HepG2 (cell line): Measurements from ENCODE around the gene KIAA1755. TPM values are rescaled to one million over a fixed set of nuclear protein-coding genes. Genes with fewer than 3 reads are reported as not detected.

ENCODE experiments used
- ATAC-seq: fragments of 200-7000 bp; cut with Tn5 transposase; 3 replicates; pipeline ENCODE4 v1.9.1; 2020; ENCODE audit warnings: mild to moderate bottlenecking, moderate library complexity
- BruUV-seq: library from RNA; stranded (reverse); fragments of 400-500 nt; replicated peaks from 2 replicates; lab custom pipeline; 2021; lab: Mats Ljungman, UMichigan
- CTCF ChIA-PET: fragments of 300-600 bp; formaldehyde crosslinking; extraction: SDS; loops from one replicate; lab custom pipeline; 2021; ENCODE audit warnings: low total read pairs, inconsistent platforms, low intra/inter-chr PET ratio; lab: Yijun Ruan, JAX
- POLR2A ChIA-PET: fragments of 350-600 bp; sonication (Branson Sonifier 250); formaldehyde crosslinking; loops from one replicate; lab custom pipeline; 2020; ENCODE audit warnings: antibody characterized with exemption, inconsistent platforms; lab: Yijun Ruan, JAX
- DNase-seq: peaks from one replicate; pipeline ENCODE4 v3.0.0-alpha.2; 2015; ENCODE audit warnings: low spot score
- FAIRE-seq: peaks from 3 replicates; lab custom pipeline; 2011; peaks lifted over from hg19 to GRCh38; lab: Jason Lieb, UNC
- H2AFZ ChIP-seq: one replicate; pipeline ENCODE4 v1.6.1; 2011; ENCODE audit warnings: low read length, inconsistent platforms
- H3K27ac ChIP-seq: fragments of 300-600 bp; 3 replicates; pipeline ENCODE4 v1.8.0; 2011; ENCODE audit warnings: mixed run types, mild to moderate bottlenecking, mixed read lengths, low read length, inconsistent platforms; ENCODE audit not compliant: insufficient read depth; ENCODE audit errors: extremely low read length
- H3K27me3 ChIP-seq, 2 experiments: fragments of 200-600 bp in 1 of 2; 2 replicates in 1 of 2; 3 replicates in 1 of 2; pipeline versions ENCODE4 v1.6.0 to v1.8.0; 2011; ENCODE audit warnings: low read length in 2 of 2, mild to moderate bottlenecking in 2 of 2, moderate library complexity in 2 of 2, inconsistent platforms in 1 of 2; ENCODE audit not compliant: insufficient read depth in 2 of 2, control insufficient read depth in 1 of 2
- H3K36me3 ChIP-seq, 2 experiments: fragments of 200-600 bp in 1 of 2; replicated peaks in 1 of 2; 2 replicates in 1 of 2; 3 replicates in 1 of 2; pipeline versions ENCODE4 v1.5.1 to v1.8.0; 2011; ENCODE audit warnings: low read length in 2 of 2, inconsistent platforms in 1 of 2; ENCODE audit not compliant: insufficient read depth in 2 of 2, control insufficient read depth in 1 of 2
- H3K4me1 ChIP-seq: 2 replicates; pipeline ENCODE4 v1.5.1; 2012; ENCODE audit warnings: low read length, inconsistent platforms; ENCODE audit not compliant: insufficient read depth
- H3K4me2 ChIP-seq: 2 replicates; pipeline ENCODE4 v1.6.0; 2011; ENCODE audit warnings: low read depth, low read length, inconsistent platforms
- H3K4me3 ChIP-seq, 3 experiments: fragments of 200-600 bp in 1 of 3; sonication (generic), shearing (Covaris generic) in 1 of 3; replicated peaks in 1 of 3; 2 replicates each; pipeline ENCODE4 v1.5.1; 2011 to 2016; ENCODE audit warnings: low read length in 3 of 3, inconsistent platforms in 2 of 3, low read depth in 2 of 3, mild to moderate bottlenecking in 2 of 3, control low read depth in 1 of 3, mixed read lengths in 1 of 3; ENCODE audit not compliant: insufficient read depth in 1 of 3
- H3K79me2 ChIP-seq: one replicate; pipeline ENCODE4 v1.6.1; 2011; ENCODE audit warnings: low read length, inconsistent platforms; ENCODE audit not compliant: insufficient read depth
- H3K9ac ChIP-seq: 2 replicates; pipeline ENCODE4 v1.6.0; 2011; ENCODE audit warnings: mild to moderate bottlenecking, low read depth, low read length, inconsistent platforms; ENCODE audit not compliant: insufficient read depth
- H3K9me3 ChIP-seq: 2 replicates; pipeline ENCODE4 v1.5.1; 2012; ENCODE audit warnings: mild to moderate bottlenecking, low read length
- H4K20me1 ChIP-seq: 2 replicates; pipeline ENCODE4 v1.6.0; 2011; ENCODE audit warnings: inconsistent platforms, mild to moderate bottlenecking, low read length, moderate library complexity; ENCODE audit not compliant: insufficient read depth
- CC2D1A ChIP-seq: sonication (generic); formaldehyde crosslinking; IDR thresholded peaks from 2 replicates; pipeline ENCODE4 v1.8.1; 2023; ENCODE audit warnings: mild to moderate bottlenecking, missing genetic modification reagents
- HOXA5 ChIP-seq: sonication (generic); formaldehyde crosslinking; IDR thresholded peaks from 2 replicates; pipeline ENCODE4 v1.4.0; 2020; ENCODE audit warnings: missing genetic modification reagents
- MNT ChIP-seq: fragments of 450-650 bp; IDR thresholded peaks from 2 replicates; pipeline ENCODE4 v1.6.1; 2016
- NR3C1 ChIP-seq: sonication (generic); formaldehyde crosslinking; IDR thresholded peaks from 2 replicates; pipeline ENCODE4 v1.4.0; 2020; ENCODE audit warnings: missing genetic modification reagents
- RERE ChIP-seq: IDR thresholded peaks from 2 replicates; pipeline ENCODE4 v1.6.1; 2016; ENCODE audit warnings: low read depth, missing genetic modification reagents, missing compliant biosample characterization
- SP140L ChIP-seq: sonication (generic); formaldehyde crosslinking; IDR thresholded peaks from 2 replicates; pipeline ENCODE4 v1.4.0; 2020; ENCODE audit warnings: missing genetic modification reagents, borderline replicate concordance
- ZNF234 ChIP-seq: sonication (generic); formaldehyde crosslinking; conservative IDR thresholded peaks from 2 replicates; pipeline ENCODE4 v1.5.1; 2020; ENCODE audit warnings: mild to moderate bottlenecking, missing genetic modification reagents
- ZNF557 ChIP-seq: sonication (generic); formaldehyde crosslinking; IDR thresholded peaks from 2 replicates; pipeline ENCODE4 v1.4.0; 2020; ENCODE audit warnings: missing genetic modification reagents
- ZNF816 ChIP-seq: sonication (generic); formaldehyde crosslinking; IDR thresholded peaks from 2 replicates; pipeline ENCODE4 v1.8.0; 2022; ENCODE audit warnings: missing genetic modification reagents, mild to moderate bottlenecking, borderline replicate concordance
- WGBS: methylation state at CpG from one replicate; pipeline ENCODE4 v1.1.6; 2017; ENCODE audit warnings: low lambda C conversion rate; 5-methylcytosine and 5-hydroxymethylcytosine counted together
- in situ Hi-C: cut with HindIII; loops from 2 replicates; pipeline ENCODE4 v1.10.0; 2017; ENCODE audit warnings: low pct_unique_long_range_greater_than_20kb; ENCODE audit not compliant: extremely low pct_ligation_motif_present
- intact Hi-C: fragments of 100-400 bp; cut with micrococcal nuclease; formaldehyde crosslinking; loops from one replicate; pipeline ENCODE4 v1.10.0; 2022; ENCODE audit not compliant: unreplicated experiment
- polyA plus RNA-seq, 8 experiments: library from polyadenylated mRNA; depleted of rRNA in 3 of 8; stranded (reverse) in 7 of 8; unstranded in 1 of 8; fragments of >200 nt; fragmentation: Illumina TruSeq in 4 of 8; extraction: Trizol in 4 of 8; gene quantifications; 2 replicates each; pipeline versions ENCODE4 v1.2.1 to v1.2.3, GENCODE V29; 2011 to 2016; ENCODE audit warnings: low read depth in 4 of 8, missing spikeins in 1 of 8, mixed read lengths in 1 of 8; ENCODE audit not compliant: insufficient read depth in 1 of 8
- total RNA-seq, 5 experiments: library from RNA; depleted of rRNA; stranded (reverse); fragments of >200 nt; fragmentation: Illumina TruSeq; extraction: Trizol; gene quantifications; 2 replicates each; pipeline ENCODE4 v1.2.3, GENCODE V29; 2016; ENCODE audit warnings: low read depth in 1 of 5
- TF ChIP-seq, protein P1 (sequence below), 2 experiments: sonication (generic) in 1 of 2; formaldehyde crosslinking in 1 of 2; IDR thresholded peaks; 2 replicates each; pipeline versions ENCODE4 v1.5.1 to v1.6.1; 2011 to 2020; ENCODE audit warnings: borderline replicate concordance in 1 of 2, low read depth in 1 of 2, low read length in 1 of 2, mild to moderate bottlenecking in 1 of 2, missing genetic modification reagents in 1 of 2, moderate library complexity in 1 of 2

The KIAA1755 gene
- total and polyA plus RNA-seq, 2 of the 13 experiments (the other 11 are each of a cell fraction or from before 2014, with no cell fraction given) = 0.04 TPM; not detected in 1

- TF ChIP-seq, protein P1, sequence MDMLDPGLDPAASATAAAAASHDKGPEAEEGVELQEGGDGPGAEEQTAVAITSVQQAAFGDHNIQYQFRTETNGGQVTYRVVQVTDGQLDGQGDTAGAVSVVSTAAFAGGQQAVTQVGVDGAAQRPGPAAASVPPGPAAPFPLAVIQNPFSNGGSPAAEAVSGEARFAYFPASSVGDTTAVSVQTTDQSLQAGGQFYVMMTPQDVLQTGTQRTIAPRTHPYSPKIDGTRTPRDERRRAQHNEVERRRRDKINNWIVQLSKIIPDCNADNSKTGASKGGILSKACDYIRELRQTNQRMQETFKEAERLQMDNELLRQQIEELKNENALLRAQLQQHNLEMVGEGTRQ (IDR thresholded peaks at IDR 0.05; ENCODE audit: low read depth, low read length) = 0 out of 2 replicates have a peak, but pooled peaks have one; percentile 5
- TF ChIP-seq, protein P1 (CRISPR knock-in tag; IDR thresholded peaks at IDR 0.05; ENCODE audit: borderline replicate concordance) = no peak
- TF ChIP-seq ZNF234 (0 out of 2 replicates have a peak, but pooled peaks have one; percentile 28), CC2D1A (CRISPR knock-in tag) (0 out of 2 replicates have a peak, but pooled peaks have one; percentile 27)
These were observed 37.4 kb downstream of the KIAA1755 start (continued) for GRCh38 chr20:38222923-38223742.

GRCh38 chr20:38222231-38222922, 38.2 kb downstream of the KIAA1755 start:
- FAIRE-seq = peak; percentile 69
- CTCF ChIA-PET = interaction anchor here (0.7 to 5.4 kb wide), 10 partner anchors 10 to 282 kb away, joined by 3 to 140 read pairs (median 3); no protein-coding TSS in a partner anchor
- peaks cover 5 to 44% of the 10 kb centered on the region in 2 experiments; a peak in 4 of 5 replicates for H3K27me3 ChIP-seq
- ATAC-seq = peak; percentile 51
- H3K4me2 ChIP-seq = no peak overlapping the region
- H4K20me1 ChIP-seq = peaks cover 4% of the 10 kb centered on the region; the same call in 1 of the 2 replicates
- no peak overlapping the region for H3K27ac ChIP-seq
- no peaks in the 10 kb centered on the region for H3K36me3 ChIP-seq
- POLR2A ChIA-PET = interaction anchor here (1.9 kb wide), 1 partner anchor 149 kb away, joined by 7 read pairs; no protein-coding TSS in a partner anchor
- H3K4me1 ChIP-seq = peaks cover 18% of the 10 kb centered on the region; the same call in 1 of the 2 replicates
- H3K9ac ChIP-seq = no peak overlapping the region
- intact Hi-C loops = loop anchor here (1.0 to 5.0 kb wide), 3 partner anchors 35 to 280 kb away; no protein-coding TSS in a partner anchor
- 14% methylated on average over 12 of the region's 12 CpGs for WGBS
- in situ Hi-C loops = loop anchor here (5.0 to 25.0 kb wide), 2 partner anchors 165 to 660 kb away; no protein-coding TSS in a partner anchor
- H3K4me3 ChIP-seq = no peak overlapping the region
- no TSS peak for BruUV-seq
- H3K79me2 ChIP-seq = no peaks in the 10 kb centered on the region
- no peaks in the 10 kb centered on the region for H3K9me3 ChIP-seq
- peak; percentile 71 for DNase-seq
- no peak overlapping the region for H2AFZ ChIP-seq
- TF ChIP-seq ZNF816 (CRISPR knock-in tag) (no peak), SP140L (CRISPR knock-in tag) (no peak), HOXA5 (CRISPR knock-in tag) (no peak), MNT (no peak), RERE (no peak), NR3C1 (CRISPR knock-in tag) (no peak), ZNF557 (CRISPR knock-in tag) (no peak)
